ENCODE measurements around the gene SOD3. TPM values are rescaled to one million over a fixed set of nuclear protein-coding genes. Genes with fewer than 3 reads are reported as not detected.

SOD3 gene
- total RNA-seq, 1 experiment from 2014 or later: not detected

- Histone ChIP-seq H3K36me3 (no peaks in the 10 kb centered on the region), H3K4me3 (no peak overlapping the region), H3K9me3 (no peaks in the 10 kb centered on the region), H3K27me3 (no peaks in the 10 kb centered on the region)
- no peak for DNase-seq
Observed at GRCh38 chr4:24809815-24810405, 14.5 kb downstream of the SOD3 start.

DNA sequence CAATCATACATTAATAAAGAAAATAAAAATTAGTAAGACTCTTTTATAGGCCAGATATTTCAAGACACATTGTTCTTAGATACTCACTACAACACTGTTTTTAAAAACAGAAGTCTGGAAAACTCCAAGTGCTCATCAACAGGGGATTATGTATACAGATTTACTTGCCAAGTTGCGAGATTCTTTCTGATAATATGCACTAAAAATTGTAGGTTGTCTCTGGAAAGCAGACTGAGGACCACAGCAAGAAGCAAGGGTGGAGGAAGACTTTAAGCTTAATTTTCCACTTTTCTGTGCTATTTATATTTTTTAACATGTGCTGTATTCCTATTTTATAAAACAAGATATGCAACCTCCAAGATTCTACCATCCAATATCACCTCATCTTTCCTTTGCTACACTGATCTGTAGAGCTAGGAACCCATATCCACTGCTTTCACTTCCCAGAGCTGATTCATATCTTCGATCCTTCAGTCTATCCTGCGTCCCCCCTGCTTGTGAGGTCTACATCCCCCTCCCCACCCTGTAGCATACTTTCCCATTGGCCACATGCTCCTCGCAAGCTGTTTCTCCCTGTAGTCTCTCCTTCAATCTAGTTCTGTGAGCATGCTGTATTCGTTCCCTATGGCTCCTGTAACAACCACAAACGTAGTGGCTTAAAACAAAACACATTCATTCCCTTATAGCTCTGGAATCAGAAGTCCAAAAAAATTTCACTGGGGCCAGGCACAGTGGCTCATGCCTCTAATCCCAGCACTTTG, 15.7 kb downstream of the SOD3 start:
- H3K4me3 ChIP-seq: no peak overlapping the region
- DNase-seq: no peak
- H3K27me3 ChIP-seq: no peaks in the 10 kb centered on the region
- H3K36me3 ChIP-seq: no peaks in the 10 kb centered on the region
- H3K9me3 ChIP-seq: no peaks in the 10 kb centered on the region

DNA sequence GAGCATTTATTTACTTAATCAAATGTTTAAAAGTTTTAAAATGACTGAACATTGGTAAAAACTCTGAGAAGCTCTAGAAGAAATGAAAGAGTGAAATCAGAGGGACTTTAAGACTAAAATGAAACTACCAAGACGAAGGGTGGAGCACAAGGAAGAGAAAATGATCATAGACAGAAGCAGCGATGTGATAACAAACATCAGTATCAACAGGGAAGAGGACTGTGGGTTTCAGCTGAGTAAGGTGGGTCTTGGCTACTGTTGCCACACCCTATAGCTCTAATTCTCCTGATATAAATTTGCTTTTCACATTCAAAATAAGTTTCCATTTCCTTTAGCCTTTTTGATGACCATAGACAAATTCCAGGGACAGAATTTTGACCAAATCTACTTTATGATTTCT, 18.4 kb downstream of the SOD3 start:
- H3K9me3 ChIP-seq: no peaks in the 10 kb centered on the region

DNA sequence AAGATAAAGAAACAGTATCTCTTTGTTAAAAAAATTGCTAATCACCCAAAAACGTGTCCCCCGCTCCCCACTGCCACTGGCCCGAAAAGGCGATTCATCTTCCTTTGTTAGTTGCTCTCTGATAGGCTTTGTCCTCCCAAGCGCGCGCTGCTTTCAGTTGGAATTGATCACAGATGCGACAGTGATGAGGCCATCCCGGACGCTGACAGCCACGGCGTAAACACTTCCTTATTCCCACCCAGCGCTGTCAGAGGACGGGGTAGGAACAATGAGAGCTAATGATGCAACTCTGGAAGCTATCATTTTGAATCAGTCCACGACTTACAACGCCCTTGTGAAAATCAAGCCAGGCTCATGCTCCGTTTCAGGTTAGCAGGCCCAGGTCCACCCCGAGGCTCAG, 21.4 kb downstream of the SOD3 start:
- no peaks in the 10 kb centered on the region for H3K36me3 ChIP-seq
- H3K4me3 ChIP-seq: no peak overlapping the region
- DNase-seq: no peak
- H3K9me3 ChIP-seq: no peaks in the 10 kb centered on the region
- no peaks in the 10 kb centered on the region for H3K27me3 ChIP-seq

More for the DNA sequence above, 18.4 kb downstream of the SOD3 start:
- no peaks in the 10 kb centered on the region for H3K27me3 ChIP-seq
- no peak for DNase-seq
- no peak overlapping the region for H3K4me3 ChIP-seq
- H3K36me3 ChIP-seq: no peaks in the 10 kb centered on the region

GRCh38 chr4:24820541-24820940, 25.2 kb downstream of the SOD3 start:
- no peaks in the 10 kb centered on the region for H3K9me3 ChIP-seq
- no peaks in the 10 kb centered on the region for H3K36me3 ChIP-seq
- no peaks in the 10 kb centered on the region for H3K27me3 ChIP-seq
- H3K4me3 ChIP-seq: no peak overlapping the region
- DNase-seq: no peak

DNA sequence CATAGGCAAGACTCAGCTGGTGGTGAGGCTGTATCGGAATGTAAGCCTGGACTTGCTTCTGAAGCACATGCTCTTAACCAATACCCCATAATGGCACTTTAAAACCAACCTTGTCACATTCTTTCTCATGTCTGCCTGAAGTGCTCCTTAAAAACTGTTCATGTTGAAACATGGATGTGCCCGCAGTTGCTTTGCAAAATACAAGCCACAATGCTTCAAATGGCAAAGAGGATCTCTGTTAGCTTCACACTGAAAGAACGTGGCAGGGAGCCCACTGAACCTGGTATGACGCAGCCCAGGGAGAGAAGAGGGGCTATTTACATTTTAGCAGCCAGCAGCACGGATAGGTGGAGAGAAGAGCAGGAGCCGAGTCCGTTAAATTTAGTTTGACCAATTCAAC, 29.3 kb downstream of the SOD3 start:
- Histone ChIP-seq H3K4me3 (no peak overlapping the region), H3K9me3 (no peaks in the 10 kb centered on the region), H3K27me3 (no peaks in the 10 kb centered on the region), H3K36me3 (no peaks in the 10 kb centered on the region)
- DNase-seq: no peak

DNA sequence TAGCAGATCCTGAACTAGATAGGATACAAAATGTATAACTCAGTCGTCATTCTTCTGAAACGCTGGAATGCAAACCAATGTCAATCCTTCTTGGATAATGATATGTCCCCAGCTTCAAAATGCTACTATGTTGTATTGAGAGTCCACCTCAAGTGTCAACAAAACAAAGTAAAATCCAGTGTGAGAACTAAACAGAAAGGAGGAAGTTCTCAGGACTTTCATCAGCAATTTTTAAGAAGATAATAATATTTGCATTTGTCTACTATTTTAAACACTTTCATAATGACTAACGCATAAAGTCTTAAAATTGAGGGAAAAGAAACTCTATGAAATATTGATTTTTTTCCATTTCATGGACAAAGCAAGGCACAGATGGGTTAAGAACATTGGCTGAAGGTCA, 36.3 kb downstream of the SOD3 start:
- DNase-seq: no peak
- no peaks in the 10 kb centered on the region for H3K27me3 ChIP-seq
- no peaks in the 10 kb centered on the region for H3K36me3 ChIP-seq
- H3K9me3 ChIP-seq: no peaks in the 10 kb centered on the region
- no peak overlapping the region for H3K4me3 ChIP-seq

DNA sequence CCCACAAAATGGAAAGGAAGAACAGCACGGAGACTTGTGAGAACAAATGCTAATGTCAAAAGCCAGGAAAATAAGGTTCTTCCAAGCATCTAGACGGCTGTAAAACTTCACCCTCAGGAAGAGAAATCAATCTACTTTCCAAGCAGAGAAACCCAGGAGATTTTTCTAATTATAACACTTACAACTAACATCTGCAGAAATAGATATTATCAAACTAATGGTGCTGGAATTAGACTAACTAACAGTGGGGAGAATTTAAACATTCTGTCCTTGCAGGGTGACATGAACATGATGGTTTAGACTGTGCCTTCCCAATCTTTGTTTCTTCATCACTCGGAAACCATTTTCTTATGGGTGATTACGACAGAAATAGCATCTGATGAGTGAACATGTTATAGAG, 40.3 kb downstream of the SOD3 start:
- Histone ChIP-seq H3K27me3 (no peaks in the 10 kb centered on the region), H3K4me3 (no peak overlapping the region), H3K9me3 (no peaks in the 10 kb centered on the region), H3K36me3 (no peaks in the 10 kb centered on the region)
- no peak for DNase-seq

GRCh38 chr4:24836661-24837242, 41.4 kb downstream of the SOD3 start:
- Histone ChIP-seq H3K9me3 (no peaks in the 10 kb centered on the region), H3K4me3 (no peak overlapping the region), H3K27me3 (no peaks in the 10 kb centered on the region), H3K36me3 (no peaks in the 10 kb centered on the region)
- DNase-seq: no peak

- no peaks in the 10 kb centered on the region for H3K27me3 ChIP-seq
- H3K4me3 ChIP-seq: no peak overlapping the region
- DNase-seq: no peak
- no peaks in the 10 kb centered on the region for H3K36me3 ChIP-seq
- no peaks in the 10 kb centered on the region for H3K9me3 ChIP-seq
Observed at GRCh38 chr4:24837336-24837735, 42.0 kb downstream of the SOD3 start.

DNA sequence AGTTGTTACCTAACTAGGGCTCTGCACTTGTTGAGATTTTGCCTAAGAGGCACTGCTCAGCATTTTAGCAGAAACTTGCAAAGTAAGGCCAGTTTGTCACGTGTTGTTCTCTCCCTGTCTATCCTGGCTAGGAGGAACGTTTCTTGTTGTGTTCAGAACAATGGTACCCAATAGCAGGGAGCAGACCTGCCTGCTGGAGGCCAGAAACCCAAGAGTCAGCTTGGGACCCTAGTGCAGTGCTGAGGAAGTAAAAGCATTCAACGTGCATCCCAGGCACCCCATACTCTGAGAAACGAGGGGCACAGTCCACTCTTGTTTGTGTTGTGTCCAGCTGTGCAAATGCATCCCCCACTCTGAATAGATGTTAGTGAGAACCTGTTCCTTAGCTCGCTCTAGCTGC, 42.4 kb downstream of the SOD3 start:
- no peaks in the 10 kb centered on the region for H3K9me3 ChIP-seq
- no peak for DNase-seq
- no peak overlapping the region for H3K4me3 ChIP-seq
- H3K27me3 ChIP-seq: no peaks in the 10 kb centered on the region
- H3K36me3 ChIP-seq: no peaks in the 10 kb centered on the region

- H3K4me3 ChIP-seq: no peak overlapping the region
- no peaks in the 10 kb centered on the region for H3K27me3 ChIP-seq
- no peaks in the 10 kb centered on the region for H3K36me3 ChIP-seq
- DNase-seq: no peak
- no peaks in the 10 kb centered on the region for H3K9me3 ChIP-seq
Observed at GRCh38 chr4:24840362-24840761, 45.0 kb downstream of the SOD3 start.

- DNase-seq: no peak
- no peaks in the 10 kb centered on the region for H3K9me3 ChIP-seq
- no peak overlapping the region for H3K4me3 ChIP-seq
- H3K27me3 ChIP-seq: no peaks in the 10 kb centered on the region
- no peaks in the 10 kb centered on the region for H3K36me3 ChIP-seq
Observed at GRCh38 chr4:24840826-24841543, 45.6 kb downstream of the SOD3 start.

GRCh38 chr4:24842356-24842755, 47.0 kb downstream of the SOD3 start:
- Histone ChIP-seq H3K27me3 (no peaks in the 10 kb centered on the region), H3K4me3 (no peak overlapping the region), H3K36me3 (no peaks in the 10 kb centered on the region), H3K9me3 (no peaks in the 10 kb centered on the region)
- DNase-seq: no peak

GRCh38 chr4:24843096-24843495, 47.7 kb downstream of the SOD3 start:
- Histone ChIP-seq H3K36me3 (no peaks in the 10 kb centered on the region), H3K27me3 (no peaks in the 10 kb centered on the region)
- DNase-seq: no peak

GRCh38 chr4:24845132-24845531, 49.8 kb downstream of the SOD3 start:
- Histone ChIP-seq H3K27me3 (no peaks in the 10 kb centered on the region), H3K4me3 (no peak overlapping the region), H3K36me3 (no peaks in the 10 kb centered on the region), H3K9me3 (no peaks in the 10 kb centered on the region)
- no peak for DNase-seq

More at GRCh38 chr4:24843096-24843495, 47.7 kb downstream of the SOD3 start:
- no peaks in the 10 kb centered on the region for H3K9me3 ChIP-seq
- no peak overlapping the region for H3K4me3 ChIP-seq

GRCh38 chr4:24845902-24846301, 50.5 kb downstream of the SOD3 start:
- Histone ChIP-seq H3K36me3 (no peaks in the 10 kb centered on the region), H3K9me3 (no peaks in the 10 kb centered on the region), H3K4me3 (no peak overlapping the region), H3K27me3 (no peaks in the 10 kb centered on the region)
- DNase-seq: no peak
